DMS153 treated with DMSO at 0.1 percent for 48 hours (cell line): Measurements from ENCODE around the gene ZNF844.
"Not testable (repeated sequence)": the region's sequence is repeated elsewhere in the genome, so short reads cannot be mapped to it uniquely, and the experiment has no call there.

ENCODE experiments used
- DNase-seq: peaks from one replicate; lab custom pipeline; 2025; ENCODE audit not compliant: unreplicated experiment; lab: John Stamatoyannopoulos, UW

The ZNF844 gene

DNA sequence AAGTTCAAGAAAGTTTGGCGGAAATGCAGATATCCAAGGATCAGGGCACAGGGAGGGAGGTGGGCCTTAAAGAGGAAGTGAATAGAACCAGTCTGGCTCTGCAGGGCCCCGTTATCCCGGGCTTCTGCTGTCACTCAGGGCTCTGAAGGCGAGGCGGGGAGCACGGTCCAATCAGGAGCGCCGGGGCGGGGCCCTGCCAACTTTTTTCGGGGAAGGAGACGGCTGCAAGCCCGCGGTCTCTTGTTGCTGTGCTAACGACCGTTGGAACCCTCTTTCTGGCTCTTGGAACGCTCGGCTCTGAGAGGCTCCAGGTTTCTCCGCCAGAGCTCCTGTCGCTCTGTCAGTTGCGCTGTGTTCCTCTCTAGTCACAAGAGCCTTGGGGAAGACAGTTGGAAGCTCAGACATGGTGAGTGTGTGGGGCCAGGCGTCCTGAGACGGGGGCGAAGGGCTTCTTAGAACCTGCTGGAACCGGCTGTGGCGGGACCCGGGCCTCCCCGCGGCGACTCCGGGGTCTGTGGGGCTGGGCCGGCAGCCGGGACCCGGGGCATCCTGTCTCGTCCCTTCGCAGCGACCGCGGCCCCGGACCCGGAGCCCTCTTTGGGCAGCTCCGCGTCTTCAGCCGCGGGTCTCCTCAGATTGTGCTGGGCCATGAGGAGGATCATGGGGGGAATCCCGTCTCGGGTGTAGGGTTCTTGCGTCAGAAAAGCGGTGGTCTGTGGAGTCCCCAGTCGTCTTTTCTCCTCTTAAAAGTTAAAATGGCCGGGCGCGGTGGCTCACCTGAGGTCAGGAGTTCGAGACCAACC is 27.7 kb downstream of the ZNF844 start:
- no peak for DNase-seq

- no peak for DNase-seq
Measured at GRCh38 chr19:12092956-12093355, 28.4 kb downstream of the ZNF844 start.

DNA sequence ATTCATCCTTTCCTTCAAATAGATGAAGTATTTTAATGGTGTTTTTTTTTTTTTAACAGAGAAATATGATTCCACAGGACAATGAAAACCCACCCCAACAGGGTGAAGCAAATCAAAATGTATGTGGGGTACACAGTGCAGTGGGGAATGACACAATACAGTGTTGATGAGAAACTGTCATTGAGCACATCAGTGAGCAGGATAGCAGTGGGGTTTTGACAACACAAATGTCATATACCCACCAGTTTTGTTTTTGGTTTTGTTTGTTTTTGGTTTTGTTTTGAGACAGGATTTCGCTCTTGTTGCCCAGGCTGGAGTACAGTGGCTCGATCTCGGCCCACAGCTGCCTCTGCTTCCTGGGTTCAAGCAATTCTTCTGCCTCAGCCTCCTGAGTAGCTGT is 29.2 kb downstream of the ZNF844 start:
- no peak for DNase-seq

DNA sequence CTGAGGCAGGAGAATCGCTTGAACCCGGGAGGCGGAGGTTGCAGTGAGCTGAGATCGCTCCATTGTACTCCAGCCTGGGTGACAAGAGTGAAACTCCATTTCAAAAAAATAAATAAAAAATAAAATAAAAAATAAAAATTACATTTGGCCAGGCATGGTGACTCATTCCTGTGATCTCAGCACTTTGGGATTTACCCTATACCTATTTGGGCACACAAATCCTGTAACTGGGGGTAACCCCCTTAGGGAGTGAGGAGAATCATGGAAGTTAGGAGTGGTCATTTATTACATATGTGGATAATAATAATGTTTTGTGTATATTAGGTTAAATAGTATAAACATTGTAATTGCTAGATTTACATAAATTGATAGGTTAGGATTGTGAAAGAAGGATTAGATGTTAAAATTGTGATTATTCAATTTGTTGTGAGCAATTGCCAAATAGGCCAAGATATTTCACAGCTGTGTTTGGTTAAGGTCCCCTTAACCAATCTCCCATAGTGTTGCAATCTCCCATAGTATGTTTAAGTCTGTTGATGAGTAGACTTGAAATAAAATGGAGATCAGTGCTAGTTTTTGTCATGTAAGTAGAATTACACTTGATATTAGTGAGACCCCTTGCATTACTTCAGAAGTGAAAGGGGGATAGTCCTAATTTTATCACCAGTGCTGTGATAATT is 30.7 kb downstream of the ZNF844 start:
- no peak for DNase-seq

- DNase-seq, result no peak
Measured at GRCh38 chr19:12098040-12098439, 33.5 kb downstream of the ZNF844 start.

DNA sequence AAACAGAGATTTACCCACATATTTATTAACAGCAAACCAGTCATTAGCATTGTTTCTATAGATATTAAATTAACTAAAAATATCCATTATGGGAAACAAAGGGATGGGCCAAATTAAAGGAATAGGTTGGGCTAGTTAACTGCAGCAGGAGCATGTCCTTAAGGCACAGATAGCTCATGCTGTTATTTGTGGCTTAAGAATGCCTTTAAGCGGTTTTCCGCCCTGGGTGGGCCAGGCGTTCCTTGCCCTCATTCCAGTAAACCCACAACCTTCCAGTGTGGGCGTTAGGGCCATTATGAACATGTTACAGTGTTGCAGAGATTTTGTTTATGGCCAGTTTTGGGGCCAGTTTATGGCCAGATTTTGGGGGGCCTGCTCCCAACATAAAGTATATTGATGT is 39.4 kb downstream of the ZNF844 start:
- not testable (repeated sequence) for DNase-seq

DNA sequence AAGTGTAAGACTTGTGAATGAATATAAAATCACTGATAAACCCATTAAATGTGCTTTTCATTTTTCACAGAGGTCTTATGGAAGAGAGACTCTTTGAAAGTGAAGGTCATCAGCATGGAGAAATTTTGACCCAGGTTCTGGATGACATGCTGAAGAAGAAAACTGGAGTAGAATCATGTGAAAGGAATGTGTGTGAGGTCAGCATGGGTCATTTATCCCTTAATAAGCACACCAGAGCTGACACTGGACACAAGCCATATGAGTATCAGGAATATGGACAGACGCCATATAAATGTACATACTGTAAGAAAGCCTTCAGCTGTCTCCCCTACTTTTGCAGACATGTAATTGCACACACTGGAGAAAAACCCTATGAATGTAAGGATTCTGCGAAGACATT is 46.6 kb downstream of the ZNF844 start:
- no peak for DNase-seq

DNA sequence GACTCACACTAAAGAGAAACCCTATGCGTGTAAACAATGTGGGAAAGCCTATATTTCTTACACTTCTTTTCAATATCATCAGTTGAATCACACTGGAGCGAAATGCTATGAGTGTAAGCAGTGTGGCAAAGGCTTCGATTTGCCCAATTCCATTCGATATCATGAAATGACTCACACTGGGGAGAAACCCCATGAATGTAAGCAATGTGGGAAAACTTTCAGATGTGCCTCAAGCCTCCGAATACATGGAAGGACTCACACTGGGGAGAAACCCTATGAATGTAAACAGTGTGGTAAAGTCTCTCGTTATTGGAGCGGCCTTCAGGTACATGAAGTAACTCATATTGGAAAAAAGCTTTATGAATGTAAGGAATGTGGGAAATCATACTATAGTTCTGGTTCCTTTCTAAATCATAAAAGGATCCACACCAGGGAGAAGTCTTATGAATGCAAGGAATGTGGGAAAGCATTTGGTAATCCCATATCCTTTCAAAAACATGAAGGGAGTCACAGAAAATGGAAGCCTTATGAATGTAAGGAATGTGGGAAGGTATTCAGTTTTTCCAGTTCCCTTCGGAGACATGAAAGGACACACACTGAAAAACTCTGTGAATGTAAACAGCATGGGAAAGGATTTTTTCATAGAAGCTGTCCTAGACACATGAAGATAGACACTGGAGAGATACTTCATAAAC is 47.6 kb downstream of the ZNF844 start:
- DNase-seq, result no peak

DNA sequence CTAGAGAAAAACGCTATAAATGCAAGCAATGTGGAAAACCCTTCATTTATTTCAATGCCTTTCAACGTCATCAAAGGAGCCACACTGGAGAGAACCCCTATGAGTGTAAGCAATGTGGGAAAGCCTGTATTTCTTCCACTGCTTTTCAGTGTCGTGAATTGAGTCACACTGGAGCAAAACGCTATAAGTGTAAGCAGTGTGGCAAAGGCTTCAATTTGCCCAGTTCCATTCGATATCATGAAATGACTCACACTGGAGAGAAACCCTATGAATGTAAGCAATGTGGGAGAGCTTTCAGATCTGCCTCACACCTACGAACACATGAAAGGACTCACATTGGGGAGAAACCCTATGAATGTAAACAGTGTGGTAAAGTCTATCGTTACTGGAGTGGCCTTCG is 48.2 kb downstream of the ZNF844 start:
- DNase-seq, result no peak

DNA sequence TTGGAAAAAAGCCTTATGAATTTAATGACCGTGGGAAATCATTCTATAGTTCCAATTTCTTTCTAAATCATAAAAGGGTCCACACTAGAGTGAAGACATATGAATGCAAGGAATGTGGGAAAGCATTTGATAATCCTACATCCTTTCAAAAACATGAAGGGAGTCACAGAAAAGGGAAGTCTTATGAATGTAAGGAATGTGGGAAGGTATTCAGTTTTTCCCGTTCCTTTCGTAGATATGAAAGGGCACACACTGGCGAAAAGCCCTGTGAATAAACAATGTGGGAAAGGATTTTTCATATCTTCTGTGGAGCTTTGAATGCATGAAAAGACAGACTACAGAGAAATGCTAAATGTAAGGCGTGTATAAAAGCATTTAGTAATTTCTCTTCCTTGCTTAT is 48.6 kb downstream of the ZNF844 start:
- DNase-seq, result no peak

GRCh38 chr19:12117201-12117970 is 52.9 kb downstream of the ZNF844 start:
- DNase-seq, result no peak

DNA sequence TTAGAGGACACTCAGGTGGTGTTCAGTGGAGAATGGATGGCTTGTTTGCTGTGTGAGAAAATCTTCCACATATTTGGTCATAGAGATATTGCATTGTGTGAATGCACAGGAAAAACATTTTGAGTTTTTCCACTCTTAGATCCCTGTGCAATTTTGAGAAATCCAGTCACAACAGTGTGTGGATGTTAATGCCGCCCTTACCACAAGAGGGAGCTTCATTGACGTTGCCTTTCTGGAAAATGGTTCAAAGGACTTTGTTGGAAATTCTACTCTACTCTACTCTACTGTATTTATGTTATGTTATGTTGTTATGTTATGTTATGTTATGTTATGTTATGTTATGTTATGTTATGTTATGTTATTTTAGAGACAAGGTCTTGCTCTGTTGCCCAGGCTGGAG is 62.2 kb downstream of the ZNF844 start:
- no peak for DNase-seq
